ENCODE measurements around the gene HMX3. TPM values are rescaled to one million over a fixed set of nuclear protein-coding genes. Genes with fewer than 3 reads are reported as not detected.
A peak's percentile ranks its signal among the peaks of the same experiment; 100 is the strongest.

Gene HMX3
- total RNA-seq, 2 experiments from 2014 or later, result 0.34 TPM; not detected in 1

DNA sequence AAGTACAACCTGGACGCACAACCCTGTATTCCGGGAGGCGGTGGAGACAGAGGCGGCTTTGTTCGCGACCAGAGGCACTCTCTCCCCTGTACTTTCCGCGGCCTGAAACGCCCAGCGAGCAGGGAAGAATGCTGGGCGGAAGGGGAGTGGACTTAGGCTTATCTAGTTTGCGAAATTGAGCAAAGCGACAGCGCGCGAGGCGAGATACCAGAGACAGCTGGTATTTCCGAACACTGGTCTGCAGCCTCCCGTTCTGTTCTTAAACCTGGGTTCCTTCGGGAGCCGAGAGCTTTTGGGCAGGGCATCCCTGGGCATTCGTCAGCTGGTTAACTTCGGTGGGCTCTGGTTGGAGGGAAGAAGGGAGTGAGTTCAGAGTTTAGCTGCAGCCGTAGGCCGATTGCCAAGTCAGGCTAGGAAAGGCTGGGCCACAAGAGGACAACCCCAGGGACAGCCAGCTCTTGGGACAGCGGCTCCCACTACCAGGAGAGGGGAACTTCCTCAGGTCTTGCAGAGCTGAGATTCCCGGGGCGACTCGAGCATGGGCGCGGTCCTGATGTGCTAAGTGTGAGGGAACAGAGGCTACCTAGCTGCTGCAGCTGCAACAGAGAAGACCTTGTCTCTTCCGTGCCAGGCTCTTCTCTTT is 3.9 kb downstream of the HMX3 start:
- CTCF ChIA-PET, result interaction anchor here (1.3 kb wide), 1 partner anchor 21 kb away, joined by 3 read pairs; no protein-coding TSS in a partner anchor
- ATAC-seq (ENCODE audit: poor library complexity), result no peak
- intact Hi-C loops (cut with DNase I, micrococcal nuclease), result loop anchor here (2.0 to 5.0 kb wide), 2 partner anchors 241 to 767 kb away; partner anchors contain the start of gene PLEKHA1 (in 1 of the 2)
- Histone ChIP-seq H3K27me3 (ENCODE audit: control insufficient read depth in 1 of 2, insufficient read depth in 2 of 2, low read length in 2 of 2) (peaks cover 89 to 97% of the 10 kb centered on the region in 2 experiments), H3K4me3 (ENCODE audit: low read length) (no peak overlapping the region), H3K9me3 (ENCODE audit: control insufficient read depth in 1 of 2, insufficient read depth in 1 of 2, low read length in 2 of 2) (peaks cover 0 to 51% of the 10 kb centered on the region in 2 experiments), H3K36me3 (ENCODE audit: insufficient read depth, low read length) (no peaks in the 10 kb centered on the region), H3K27ac (ENCODE audit: low read depth in 1 of 2, low read length in 2 of 2) (no peak overlapping the region), H3K4me1 (ENCODE audit: insufficient read depth, low read length) (peaks cover 70% of the 10 kb centered on the region)
- DNase-seq, result no peak
- Mint-ChIP-seq H3K36me3 (ENCODE audit: low read depth) (no peaks in the 10 kb centered on the region), H3K4me3 (peak overlapping the region; percentile 21), H3K27ac (no peak overlapping the region), H3K27me3 (peaks cover 90% of the 10 kb centered on the region), H3K4me1 (ENCODE audit: low read depth) (peaks cover 65% of the 10 kb centered on the region), H3K9me3 (no peaks in the 10 kb centered on the region)
- TF ChIP-seq, protein P1, sequence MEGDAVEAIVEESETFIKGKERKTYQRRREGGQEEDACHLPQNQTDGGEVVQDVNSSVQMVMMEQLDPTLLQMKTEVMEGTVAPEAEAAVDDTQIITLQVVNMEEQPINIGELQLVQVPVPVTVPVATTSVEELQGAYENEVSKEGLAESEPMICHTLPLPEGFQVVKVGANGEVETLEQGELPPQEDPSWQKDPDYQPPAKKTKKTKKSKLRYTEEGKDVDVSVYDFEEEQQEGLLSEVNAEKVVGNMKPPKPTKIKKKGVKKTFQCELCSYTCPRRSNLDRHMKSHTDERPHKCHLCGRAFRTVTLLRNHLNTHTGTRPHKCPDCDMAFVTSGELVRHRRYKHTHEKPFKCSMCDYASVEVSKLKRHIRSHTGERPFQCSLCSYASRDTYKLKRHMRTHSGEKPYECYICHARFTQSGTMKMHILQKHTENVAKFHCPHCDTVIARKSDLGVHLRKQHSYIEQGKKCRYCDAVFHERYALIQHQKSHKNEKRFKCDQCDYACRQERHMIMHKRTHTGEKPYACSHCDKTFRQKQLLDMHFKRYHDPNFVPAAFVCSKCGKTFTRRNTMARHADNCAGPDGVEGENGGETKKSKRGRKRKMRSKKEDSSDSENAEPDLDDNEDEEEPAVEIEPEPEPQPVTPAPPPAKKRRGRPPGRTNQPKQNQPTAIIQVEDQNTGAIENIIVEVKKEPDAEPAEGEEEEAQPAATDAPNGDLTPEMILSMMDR (IDR thresholded peaks at IDR 0.05), result no peak
- POLR2A ChIA-PET, result interaction anchor here (2.0 to 4.0 kb wide), 2 partner anchors 11 to 15 kb away, joined by 9 to 23 read pairs; partner anchors contain the start of gene BUB3

DNA sequence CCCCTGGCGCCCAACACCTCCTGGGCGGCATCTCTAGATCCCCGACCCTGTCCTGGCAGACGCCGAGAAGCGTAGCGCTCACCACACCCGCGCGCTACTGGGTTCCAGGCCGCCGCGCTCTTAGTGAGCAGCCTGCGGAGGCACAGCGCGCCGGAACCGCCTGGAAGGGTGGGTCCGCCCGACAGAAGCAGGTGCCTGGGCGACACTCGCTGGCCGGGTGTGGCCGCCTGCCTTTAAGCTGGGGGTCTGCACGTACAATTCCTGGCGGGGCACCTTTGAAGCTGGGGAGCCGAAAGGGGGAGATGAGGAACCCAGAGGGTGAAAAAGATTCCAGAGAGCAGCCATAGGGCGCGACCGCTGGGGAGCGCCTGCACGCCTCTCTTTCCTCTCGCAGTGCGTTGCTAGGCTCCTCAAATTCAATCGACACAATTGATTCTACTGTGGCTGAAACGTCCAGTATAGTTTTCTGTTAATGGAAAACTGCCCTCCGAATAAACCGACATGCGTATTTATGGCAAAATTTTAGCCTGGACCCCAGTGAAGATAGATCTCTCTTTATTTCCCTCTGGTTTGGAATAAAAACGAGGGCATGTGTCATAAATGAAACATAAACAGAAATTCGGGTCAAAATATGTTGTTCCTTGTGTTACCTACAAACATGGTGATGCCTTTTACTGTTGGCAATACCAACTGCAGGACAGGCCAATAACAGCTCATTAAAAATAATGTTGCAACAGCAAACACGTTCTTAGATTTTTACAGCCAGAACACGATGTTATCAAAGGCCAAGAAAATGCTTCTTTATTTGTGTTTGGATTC is 4.6 kb downstream of the HMX3 start:
- Mint-ChIP-seq H3K27me3 (peaks cover 93% of the 10 kb centered on the region), H3K36me3 (ENCODE audit: low read depth) (no peaks in the 10 kb centered on the region), H3K4me1 (ENCODE audit: low read depth) (peaks cover 72% of the 10 kb centered on the region), H3K9me3 (no peaks in the 10 kb centered on the region), H3K27ac (no peak overlapping the region), H3K4me3 (peak overlapping the region; percentile 35)
- no peak overlapping the region for H3K4me3 ChIP-seq (ENCODE audit: low read length)
- DNase-seq (peak in 2 of 14 experiments; percentile 45 to 50), ATAC-seq (ENCODE audit: poor library complexity) (peak; percentile 41)
- no peaks in the 10 kb centered on the region for H3K36me3 ChIP-seq (ENCODE audit: insufficient read depth, low read length)
- ChIA-PET POLR2A (interaction anchor here (2.0 to 4.0 kb wide), 2 partner anchors 10 to 14 kb away, joined by 9 to 23 read pairs; partner anchors contain the start of gene BUB3), CTCF (interaction anchor here (1.1 to 1.3 kb wide), 2 partner anchors 7 to 21 kb away, joined by 3 read pairs; no protein-coding TSS in a partner anchor)
- H3K4me1 ChIP-seq (ENCODE audit: insufficient read depth, low read length), result peaks cover 70% of the 10 kb centered on the region
- intact Hi-C loops (cut with DNase I, micrococcal nuclease), result loop anchor here (2.0 to 5.0 kb wide), 2 partner anchors 240 to 768 kb away; partner anchors contain the start of gene PLEKHA1 (in 1 of the 2)
- peaks cover 89 to 97% of the 10 kb centered on the region in 2 experiments for H3K27me3 ChIP-seq (ENCODE audit: control insufficient read depth in 1 of 2, insufficient read depth in 2 of 2, low read length in 2 of 2)
- H3K27ac ChIP-seq (ENCODE audit: low read depth in 1 of 2, low read length in 2 of 2), result no peak overlapping the region
- peaks cover 0 to 54% of the 10 kb centered on the region in 2 experiments for H3K9me3 ChIP-seq (ENCODE audit: control insufficient read depth in 1 of 2, insufficient read depth in 1 of 2, low read length in 2 of 2)
- TF ChIP-seq, protein P1 (IDR thresholded peaks at IDR 0.05), result no peak

DNA sequence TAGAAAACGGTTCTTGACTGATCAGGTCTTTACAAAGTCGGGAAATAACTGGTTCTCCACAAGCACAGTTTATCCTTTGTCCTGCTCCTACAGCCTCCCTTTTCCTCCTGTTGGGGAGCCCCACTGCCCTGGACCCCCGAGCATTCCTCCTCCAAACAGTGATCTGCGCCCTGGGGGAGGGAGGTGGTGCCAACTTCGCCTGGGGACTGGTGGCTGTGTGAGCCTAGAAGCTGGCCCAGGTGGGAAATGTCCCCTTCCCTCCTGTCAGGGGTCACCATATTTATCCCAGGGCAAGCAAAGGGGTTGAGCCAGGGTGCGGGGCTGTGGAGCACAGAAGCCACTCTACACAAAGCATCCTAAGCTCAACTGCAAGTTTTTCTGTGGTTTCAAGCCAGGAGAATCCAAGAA is 5.2 kb downstream of the HMX3 start:
- H3K27me3 Mint-ChIP-seq, result peaks cover 95% of the 10 kb centered on the region
- no peak overlapping the region for H3K4me3 Mint-ChIP-seq
- ATAC-seq (ENCODE audit: poor library complexity), result no peak
- H3K36me3 ChIP-seq (ENCODE audit: insufficient read depth, low read length), result no peaks in the 10 kb centered on the region
- no peak overlapping the region for H3K27ac Mint-ChIP-seq
- H3K4me3 ChIP-seq (ENCODE audit: low read length), result no peak overlapping the region
- H3K9me3 Mint-ChIP-seq, result no peaks in the 10 kb centered on the region
- intact Hi-C loops (cut with DNase I, micrococcal nuclease), result loop anchor here (2.0 to 5.0 kb wide), 2 partner anchors 240 to 769 kb away; partner anchors contain the start of gene PLEKHA1 (in 1 of the 2)
- TF ChIP-seq, protein P1 (IDR thresholded peaks at IDR 0.05), result no peak
- H3K4me1 Mint-ChIP-seq (ENCODE audit: low read depth), result peaks cover 78% of the 10 kb centered on the region
- H3K27me3 ChIP-seq (ENCODE audit: control insufficient read depth in 1 of 2, insufficient read depth in 2 of 2, low read length in 2 of 2), result peaks cover 94 to 97% of the 10 kb centered on the region in 2 experiments
- ChIA-PET CTCF (interaction anchor here (1.1 kb wide), 1 partner anchor 8 kb away, joined by 3 read pairs; no protein-coding TSS in a partner anchor), POLR2A (interaction anchor here (1.0 to 4.0 kb wide), 2 partner anchors 9 to 13 kb away, joined by 3 to 23 read pairs; partner anchors contain the start of gene BUB3)
- no peak overlapping the region for H3K27ac ChIP-seq (ENCODE audit: low read depth in 1 of 2, low read length in 2 of 2)
- no peaks in the 10 kb centered on the region for H3K36me3 Mint-ChIP-seq (ENCODE audit: low read depth)
- DNase-seq, result no peak
- H3K4me1 ChIP-seq (ENCODE audit: insufficient read depth, low read length), result peaks cover 74% of the 10 kb centered on the region
- H3K9me3 ChIP-seq (ENCODE audit: control insufficient read depth in 1 of 2, insufficient read depth in 1 of 2, low read length in 2 of 2), result peaks cover 0 to 58% of the 10 kb centered on the region in 2 experiments
